Spinal cord (tissue), 4 donors: ENCODE data around the gene CST8. TPM values are rescaled to one million over a fixed set of nuclear protein-coding genes. Genes with fewer than 3 reads are reported as not detected.

Experiments used
- polyA plus RNA-seq, 2 donors: library from polyadenylated mRNA; unstranded; fragments of 120-200 nt; gene quantifications; one replicate each; pipeline ENCODE4 v1.2.1, GENCODE V29; 2013; ENCODE audit not compliant: insufficient read length in 2 of 2
- small RNA-seq: library from RNA; depleted of rRNA; stranded (forward); fragments of <200 nt; gene quantifications from one replicate; pipeline ENCODE3, GENCODE V24; 2014; ENCODE audit warnings: low replicate concordance
- total RNA-seq, 2 donors: library from RNA; depleted of rRNA in 1 of 2; stranded (reverse); fragments of 120-200 nt in 1 of 2; fragments of >200 nt in 1 of 2; gene quantifications; one replicate each; pipeline versions ENCODE4 v1.2.3 to v1.2.4, GENCODE V29; 2013 to 2014

The CST8 gene
- total and polyA plus RNA-seq, 4 donors = not detected

Small RNA genes within 50 kb of the gene (small RNA-seq; reads per million reads assigned to genes)
- gene RF00019 = not detected

Other genes starting within 250 kb of the CST8 start
- 10 to 100 TPM; 16.0 to 24.1 TPM for gene NXT1, start 140.3 kb upstream of the CST8 start, total RNA-seq
- gene NXT1, start 140.3 kb upstream of the CST8 start, polyA plus RNA-seq = 10 to 100 TPM; 14.8 to 17.2 TPM
- gene GZF1, start 128.9 kb upstream of the CST8 start, total RNA-seq = 10 to 100 TPM; 22.6 to 23.7 TPM
- 10 to 100 TPM; 21.1 to 22.7 TPM for gene GZF1, start 128.9 kb upstream of the CST8 start, polyA plus RNA-seq
- gene NAPB, start 69.6 kb upstream of the CST8 start, total RNA-seq = 100 to 1,000 TPM in 1 of 2 donors, 10 to 100 TPM in 1; 37.0 to 207 TPM
- 100 to 1,000 TPM; 114 to 137 TPM for gene NAPB, start 69.6 kb upstream of the CST8 start, polyA plus RNA-seq
- not detected for gene CSTL1, start 51.4 kb upstream of the CST8 start, total RNA-seq
- not detected for gene CSTL1, start 51.4 kb upstream of the CST8 start, polyA plus RNA-seq
- gene CST11, start 38.2 kb upstream of the CST8 start, total RNA-seq = not detected
- not detected for gene CST11, start 38.2 kb upstream of the CST8 start, polyA plus RNA-seq
- gene CST9L, start 77.4 kb downstream of the CST8 start, total RNA-seq = not detected
- gene CST9L, start 77.4 kb downstream of the CST8 start, polyA plus RNA-seq = not detected
- not detected for gene CST9, start 114.8 kb downstream of the CST8 start, total RNA-seq
- gene CST9, start 114.8 kb downstream of the CST8 start, polyA plus RNA-seq = not detected
- 100 to 1,000 TPM; 465 to 571 TPM for gene CST3, start 146.8 kb downstream of the CST8 start, total RNA-seq
- 1,000 to 10,000 TPM; 2,050 to 2,096 TPM for gene CST3, start 146.8 kb downstream of the CST8 start, polyA plus RNA-seq
- gene CST4, start 197.9 kb downstream of the CST8 start, total RNA-seq = not detected
- not detected for gene CST4, start 197.9 kb downstream of the CST8 start, polyA plus RNA-seq